Colonic mucosa (tissue), 4 donors: ENCODE results near the gene DTX3. TPM values are rescaled to one million over a fixed set of nuclear protein-coding genes. Genes with fewer than 3 reads are reported as not detected.
"Not testable (repeated sequence)": the region's sequence is repeated elsewhere in the genome, so short reads cannot be mapped to it uniquely, and the experiment has no call there.

ENCODE experiments used
- DNase-seq: peaks from one replicate; pipeline ENCODE4 v3.0.0-alpha.2; 2020
- H3K27ac ChIP-seq: fragments of 200-600 bp; one replicate; pipeline ENCODE4 v1.8.0; 2021
- H3K27me3 ChIP-seq: fragments of 200-600 bp; one replicate; pipeline ENCODE4 v1.8.0; 2021
- H3K36me3 ChIP-seq: fragments of 200-600 bp; one replicate; pipeline ENCODE4 v1.8.0; 2021
- H3K4me1 ChIP-seq: fragments of 200-600 bp; one replicate; pipeline ENCODE4 v1.8.0; 2021; ENCODE audit warnings: mild to moderate bottlenecking
- H3K4me3 ChIP-seq: fragments of 200-600 bp; one replicate; pipeline ENCODE4 v1.8.0; 2021
- H3K9ac ChIP-seq, 2 donors: one replicate each; pipeline ENCODE4 v1.7.0; 2013; ENCODE audit warnings: control low read depth in 2 of 2, low read depth in 2 of 2, low read length in 2 of 2
- H3K9me3 ChIP-seq: fragments of 200-600 bp; one replicate; pipeline ENCODE4 v1.8.0; 2021
- intact Hi-C: fragments of 100-400 bp; cut with DNase I; formaldehyde crosslinking; loops from one replicate; pipeline ENCODE4 v1.14.1; 2022
- total RNA-seq, 2 donors: library from RNA; stranded (reverse); fragmentation: NEBNext Ultra II Directional in 1 of 2; extraction: Animal tissue kit (Norgen Biotek cat#: 25700) in 1 of 2; gene quantifications; one replicate each; pipeline ENCODE4 v1.2.1, GENCODE V29; 2021
- TF ChIP-seq, protein P1 (sequence below): fragments of 200-600 bp; IDR thresholded peaks from one replicate; pipeline ENCODE4 v1.8.0; 2022; ENCODE audit warnings: antibody characterized with exemption, mild to moderate bottlenecking
- donor health status: healthy.
- donor health status: DM: no; HTN: no; CAD: no.
- donor health status: DM: no; HTN: no; CAD: no.

DTX3 gene
- total RNA-seq, 2 donors from 2014 or later = 3.4 to 7.4 TPM

GRCh38 chr12:57616383-57617101 lies 11.9 kb downstream of the DTX3 start:
- H3K27ac ChIP-seq = no peak overlapping the region
- intact Hi-C loops = no loop called here
- TF ChIP-seq, protein P1, sequence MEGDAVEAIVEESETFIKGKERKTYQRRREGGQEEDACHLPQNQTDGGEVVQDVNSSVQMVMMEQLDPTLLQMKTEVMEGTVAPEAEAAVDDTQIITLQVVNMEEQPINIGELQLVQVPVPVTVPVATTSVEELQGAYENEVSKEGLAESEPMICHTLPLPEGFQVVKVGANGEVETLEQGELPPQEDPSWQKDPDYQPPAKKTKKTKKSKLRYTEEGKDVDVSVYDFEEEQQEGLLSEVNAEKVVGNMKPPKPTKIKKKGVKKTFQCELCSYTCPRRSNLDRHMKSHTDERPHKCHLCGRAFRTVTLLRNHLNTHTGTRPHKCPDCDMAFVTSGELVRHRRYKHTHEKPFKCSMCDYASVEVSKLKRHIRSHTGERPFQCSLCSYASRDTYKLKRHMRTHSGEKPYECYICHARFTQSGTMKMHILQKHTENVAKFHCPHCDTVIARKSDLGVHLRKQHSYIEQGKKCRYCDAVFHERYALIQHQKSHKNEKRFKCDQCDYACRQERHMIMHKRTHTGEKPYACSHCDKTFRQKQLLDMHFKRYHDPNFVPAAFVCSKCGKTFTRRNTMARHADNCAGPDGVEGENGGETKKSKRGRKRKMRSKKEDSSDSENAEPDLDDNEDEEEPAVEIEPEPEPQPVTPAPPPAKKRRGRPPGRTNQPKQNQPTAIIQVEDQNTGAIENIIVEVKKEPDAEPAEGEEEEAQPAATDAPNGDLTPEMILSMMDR = no peak
- H3K27me3 ChIP-seq = peaks cover 40% of the 10 kb centered on the region
- peaks cover 9% of the 10 kb centered on the region for H3K4me1 ChIP-seq
- H3K4me3 ChIP-seq = no peak overlapping the region
- no peaks in the 10 kb centered on the region for H3K36me3 ChIP-seq
- H3K9me3 ChIP-seq = no peaks in the 10 kb centered on the region
- no peak overlapping the region for H3K9ac ChIP-seq
- DNase-seq = no peak

GRCh38 chr12:57617942-57618341 lies 13.3 kb downstream of the DTX3 start:
- no peak for DNase-seq
- H3K27me3 ChIP-seq = peaks cover 32% of the 10 kb centered on the region
- H3K36me3 ChIP-seq = no peaks in the 10 kb centered on the region
- peaks cover 11% of the 10 kb centered on the region for H3K4me1 ChIP-seq
- TF ChIP-seq, protein P1 = no peak
- no peaks in the 10 kb centered on the region for H3K9me3 ChIP-seq
- H3K4me3 ChIP-seq = no peak overlapping the region
- intact Hi-C loops = no loop called here
- no peak overlapping the region for H3K9ac ChIP-seq
- no peak overlapping the region for H3K27ac ChIP-seq

- H3K4me3 ChIP-seq, H3K27ac ChIP-seq, H3K9ac ChIP-seq, intact Hi-C loops, H3K9me3 ChIP-seq, H3K36me3 ChIP-seq, DNase-seq: not testable (repeated sequence)
- peaks cover 33% of the 10 kb centered on the region for H3K27me3 ChIP-seq
- H3K4me1 ChIP-seq = peaks cover 11% of the 10 kb centered on the region
These were observed 13.8 kb downstream of the DTX3 start for GRCh38 chr12:57618431-57618830.

GRCh38 chr12:57618966-57619433 lies 14.4 kb downstream of the DTX3 start:
- H3K4me3 ChIP-seq = no peak overlapping the region
- no peaks in the 10 kb centered on the region for H3K9me3 ChIP-seq
- TF ChIP-seq, protein P1 = no peak
- no peaks in the 10 kb centered on the region for H3K36me3 ChIP-seq
- peaks cover 39% of the 10 kb centered on the region for H3K27me3 ChIP-seq
- DNase-seq = no peak
- H3K9ac ChIP-seq = no peak overlapping the region
- H3K27ac ChIP-seq = no peak overlapping the region
- intact Hi-C loops = no loop called here
- H3K4me1 ChIP-seq = peaks cover 11% of the 10 kb centered on the region

GRCh38 chr12:57619434-57620244 lies 15.0 kb downstream of the DTX3 start:
- Histone ChIP-seq H3K27ac (no peak overlapping the region), H3K27me3 (peaks cover 40% of the 10 kb centered on the region)

More at GRCh38 chr12:57619434-57620244, 15.0 kb downstream of the DTX3 start:
- Histone ChIP-seq H3K4me3 (no peak overlapping the region), H3K4me1 (peaks cover 11% of the 10 kb centered on the region), H3K9ac (no peak overlapping the region), H3K36me3 (no peaks in the 10 kb centered on the region), H3K9me3 (no peaks in the 10 kb centered on the region)
- no peak for DNase-seq
- TF ChIP-seq, protein P1 = no peak
- intact Hi-C loops = loop anchor here (2.0 to 5.0 kb wide), 2 partner anchors 37 to 157 kb away; no protein-coding TSS in a partner anchor
